ENCODE data around the gene NFKBIZ.

GRCh38 chr3:101836160-101836559 lies 13.2 kb upstream of the NFKBIZ start:
- no peak for TF ChIP-seq ZBTB7A (IDR thresholded peaks at IDR 0.05; ENCODE audit: low read depth)
- TF ChIP-seq REST (IDR thresholded peaks at IDR 0.05; ENCODE audit: low read depth): no peak
- no peak for TF ChIP-seq EGR1 (IDR thresholded peaks at IDR 0.05)
- TF ChIP-seq EP300 (IDR thresholded peaks at IDR 0.05; ENCODE audit: borderline replicate concordance): no peak
- no peak for TF ChIP-seq YY1 (IDR thresholded peaks at IDR 0.05; ENCODE audit: low read depth)
- no peak for TF ChIP-seq CREB1 (IDR thresholded peaks at IDR 0.05; ENCODE audit: low read depth)
- no peak for TF ChIP-seq RAD21 (IDR thresholded peaks at IDR 0.05; ENCODE audit: low read depth)
- no peak for TF ChIP-seq TAF1 (IDR thresholded peaks at IDR 0.05; ENCODE audit: low read depth)
- no peak for TF ChIP-seq CEBPB (IDR thresholded peaks at IDR 0.05)
- no peak for TF ChIP-seq MAX (IDR thresholded peaks at IDR 0.05)
- no peak for TF ChIP-seq TCF12 (IDR thresholded peaks at IDR 0.05; ENCODE audit: low read depth)
- TF ChIP-seq NFIC (IDR thresholded peaks at IDR 0.05): no peak
- no peak for TF ChIP-seq TEAD4 (IDR thresholded peaks at IDR 0.05)
- TF ChIP-seq USF1 (IDR thresholded peaks at IDR 0.05): no peak
